Ishikawa (cell line): Measurements from ENCODE around the gene FRMD6.

Experiments
- CEBPB ChIP-seq: IDR thresholded peaks from 2 replicates; pipeline ENCODE4 v1.6.1; 2012
- EP300 ChIP-seq: IDR thresholded peaks from 2 replicates; pipeline ENCODE4 v1.6.1; 2012; ENCODE audit warnings: borderline replicate concordance
- NFIC ChIP-seq: IDR thresholded peaks from 2 replicates; pipeline ENCODE4 v1.6.1; 2012
- YY1 ChIP-seq: IDR thresholded peaks from 2 replicates; pipeline ENCODE4 v1.6.1; 2012; ENCODE audit warnings: low read depth
- ZBTB7A ChIP-seq: IDR thresholded peaks from 2 replicates; pipeline ENCODE4 v1.6.1; 2012; ENCODE audit warnings: low read depth
- TF ChIP-seq, protein P1 (sequence below): IDR thresholded peaks from 2 replicates; pipeline ENCODE4 v1.6.1; 2012
- TF ChIP-seq, protein P2 (sequence below): IDR thresholded peaks from 2 replicates; pipeline ENCODE4 v1.6.1; 2012
- TF ChIP-seq, protein P3 (sequence below): IDR thresholded peaks from 2 replicates; pipeline ENCODE4 v1.6.1; 2012; ENCODE audit warnings: low read depth, mild to moderate bottlenecking

DNA sequence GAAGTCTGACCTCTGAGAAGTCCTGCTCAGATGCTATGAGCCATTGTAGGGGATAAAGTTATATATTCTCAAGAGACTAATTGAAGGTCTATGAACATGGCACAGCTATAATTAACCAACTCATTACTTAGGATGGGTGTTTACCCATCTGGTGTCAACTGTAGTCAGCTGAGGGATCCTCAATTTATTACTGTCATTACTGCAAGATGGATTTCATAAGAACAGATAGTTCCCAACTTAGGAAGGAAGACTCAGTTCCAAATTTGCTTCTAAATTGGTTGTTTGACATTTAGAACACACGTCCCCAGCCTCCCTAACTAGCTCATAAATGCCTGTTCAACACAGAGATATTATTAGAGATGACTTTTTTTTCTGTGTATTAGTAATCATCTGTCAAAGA lies 81.4 kb downstream of the FRMD6 start:
- TF ChIP-seq ZBTB7A: no peak
- TF ChIP-seq, protein P1, sequence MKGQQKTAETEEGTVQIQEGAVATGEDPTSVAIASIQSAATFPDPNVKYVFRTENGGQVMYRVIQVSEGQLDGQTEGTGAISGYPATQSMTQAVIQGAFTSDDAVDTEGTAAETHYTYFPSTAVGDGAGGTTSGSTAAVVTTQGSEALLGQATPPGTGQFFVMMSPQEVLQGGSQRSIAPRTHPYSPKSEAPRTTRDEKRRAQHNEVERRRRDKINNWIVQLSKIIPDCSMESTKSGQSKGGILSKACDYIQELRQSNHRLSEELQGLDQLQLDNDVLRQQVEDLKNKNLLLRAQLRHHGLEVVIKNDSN: no peak
- TF ChIP-seq, protein P2, sequence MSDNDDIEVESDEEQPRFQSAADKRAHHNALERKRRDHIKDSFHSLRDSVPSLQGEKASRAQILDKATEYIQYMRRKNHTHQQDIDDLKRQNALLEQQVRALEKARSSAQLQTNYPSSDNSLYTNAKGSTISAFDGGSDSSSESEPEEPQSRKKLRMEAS: no peak
- no peak for TF ChIP-seq EP300
- TF ChIP-seq, protein P3, sequence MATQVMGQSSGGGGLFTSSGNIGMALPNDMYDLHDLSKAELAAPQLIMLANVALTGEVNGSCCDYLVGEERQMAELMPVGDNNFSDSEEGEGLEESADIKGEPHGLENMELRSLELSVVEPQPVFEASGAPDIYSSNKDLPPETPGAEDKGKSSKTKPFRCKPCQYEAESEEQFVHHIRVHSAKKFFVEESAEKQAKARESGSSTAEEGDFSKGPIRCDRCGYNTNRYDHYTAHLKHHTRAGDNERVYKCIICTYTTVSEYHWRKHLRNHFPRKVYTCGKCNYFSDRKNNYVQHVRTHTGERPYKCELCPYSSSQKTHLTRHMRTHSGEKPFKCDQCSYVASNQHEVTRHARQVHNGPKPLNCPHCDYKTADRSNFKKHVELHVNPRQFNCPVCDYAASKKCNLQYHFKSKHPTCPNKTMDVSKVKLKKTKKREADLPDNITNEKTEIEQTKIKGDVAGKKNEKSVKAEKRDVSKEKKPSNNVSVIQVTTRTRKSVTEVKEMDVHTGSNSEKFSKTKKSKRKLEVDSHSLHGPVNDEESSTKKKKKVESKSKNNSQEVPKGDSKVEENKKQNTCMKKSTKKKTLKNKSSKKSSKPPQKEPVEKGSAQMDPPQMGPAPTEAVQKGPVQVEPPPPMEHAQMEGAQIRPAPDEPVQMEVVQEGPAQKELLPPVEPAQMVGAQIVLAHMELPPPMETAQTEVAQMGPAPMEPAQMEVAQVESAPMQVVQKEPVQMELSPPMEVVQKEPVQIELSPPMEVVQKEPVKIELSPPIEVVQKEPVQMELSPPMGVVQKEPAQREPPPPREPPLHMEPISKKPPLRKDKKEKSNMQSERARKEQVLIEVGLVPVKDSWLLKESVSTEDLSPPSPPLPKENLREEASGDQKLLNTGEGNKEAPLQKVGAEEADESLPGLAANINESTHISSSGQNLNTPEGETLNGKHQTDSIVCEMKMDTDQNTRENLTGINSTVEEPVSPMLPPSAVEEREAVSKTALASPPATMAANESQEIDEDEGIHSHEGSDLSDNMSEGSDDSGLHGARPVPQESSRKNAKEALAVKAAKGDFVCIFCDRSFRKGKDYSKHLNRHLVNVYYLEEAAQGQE: no peak
- no peak for TF ChIP-seq NFIC
- TF ChIP-seq CEBPB: no peak
- TF ChIP-seq YY1: no peak
